GM23338 (cell line): ENCODE results near the gene GCH1. TPM values are rescaled to one million over a fixed set of nuclear protein-coding genes. Genes with fewer than 3 reads are reported as not detected.

Experiments
- ATAC-seq: fragments of 200-7000 bp; cut with Tn5 transposase; 3 replicates; pipeline ENCODE4 v1.9.1; 2020
- DNase-seq: peaks from one replicate; pipeline ENCODE4 v3.0.0-alpha.2; 2015; ENCODE audit warnings: low spot score
- H2AFZ ChIP-seq: fragments of 200-600 bp; sonication (generic); 2 replicates; pipeline ENCODE4 v1.8.0; 2016; ENCODE audit warnings: antibody characterized with exemption, mild to moderate bottlenecking, moderate library complexity
- H3F3A ChIP-seq: fragments of 200-600 bp; sonication (generic); replicated peaks from 2 replicates; pipeline ENCODE4 v1.8.0; 2017; ENCODE audit warnings: antibody characterized with exemption, mixed run types, low read depth
- H3K27ac ChIP-seq: fragments of 200-600 bp; sonication (generic); 2 replicates; pipeline ENCODE4 v1.6.1; 2016; ENCODE audit warnings: low read depth
- H3K27me3 ChIP-seq: fragments of 200-600 bp; sonication (generic); 2 replicates; pipeline ENCODE4 v1.8.0; 2016; ENCODE audit warnings: mild to moderate bottlenecking, mixed run types, moderate library complexity; ENCODE audit not compliant: insufficient read depth
- H3K36me3 ChIP-seq: fragments of 200-600 bp; sonication (generic); 2 replicates; pipeline ENCODE4 v1.8.0; 2016; ENCODE audit warnings: mild to moderate bottlenecking; ENCODE audit not compliant: insufficient read depth
- H3K4me1 ChIP-seq: fragments of 200-600 bp; sonication (generic); 2 replicates; pipeline ENCODE4 v1.8.0; 2016; ENCODE audit warnings: mild to moderate bottlenecking, moderate library complexity; ENCODE audit not compliant: insufficient read depth
- H3K4me2 ChIP-seq: fragments of 200-600 bp; sonication (generic); 2 replicates; pipeline ENCODE4 v1.7.1; 2017; ENCODE audit warnings: mixed run types
- H3K4me3 ChIP-seq: fragments of 200-600 bp; sonication (generic); 2 replicates; pipeline ENCODE4 v1.6.1; 2016; ENCODE audit warnings: mixed run types
- H3K79me2 ChIP-seq: fragments of 200-600 bp; sonication (generic); replicated peaks from 2 replicates; pipeline ENCODE4 v1.8.0; 2017; ENCODE audit warnings: mild to moderate bottlenecking; ENCODE audit not compliant: insufficient read depth
- H3K9me2 ChIP-seq: fragments of 200-600 bp; sonication (generic); 2 replicates; pipeline ENCODE4 v1.8.0; 2017; ENCODE audit not compliant: insufficient read depth
- H4K20me1 ChIP-seq: fragments of 200-600 bp; sonication (generic); replicated peaks from 2 replicates; pipeline ENCODE4 v1.8.0; 2017; ENCODE audit warnings: mild to moderate bottlenecking; ENCODE audit not compliant: insufficient read depth
- H3K27ac Mint-ChIP-seq: 2 replicates; pipeline ENCODE4 v1.8.0; 2020; ENCODE audit warnings: inconsistent platforms, mild to moderate bottlenecking, moderate library complexity, mixed read lengths
- H3K27me3 Mint-ChIP-seq: 3 replicates; pipeline ENCODE4 v1.8.0; 2022; ENCODE audit warnings: low read depth, mild to moderate bottlenecking, moderate library complexity, mixed read lengths, inconsistent platforms; ENCODE audit not compliant: insufficient read depth, poor library complexity
- H3K36me3 Mint-ChIP-seq: 3 replicates; pipeline ENCODE4 v1.8.0; 2021; ENCODE audit warnings: low read depth, mild to moderate bottlenecking, inconsistent platforms, moderate library complexity, mixed read lengths
- H3K4me1 Mint-ChIP-seq: 3 replicates; pipeline ENCODE4 v1.8.0; 2020; ENCODE audit warnings: mild to moderate bottlenecking, inconsistent platforms, mixed read lengths
- H3K4me3 Mint-ChIP-seq: 3 replicates; pipeline ENCODE4 v1.8.0; 2021; ENCODE audit warnings: moderate library complexity, mild to moderate bottlenecking, inconsistent platforms, mixed read lengths
- H3K9me3 Mint-ChIP-seq: 3 replicates; pipeline ENCODE4 v1.8.0; 2020; ENCODE audit warnings: moderate library complexity, mild to moderate bottlenecking, inconsistent platforms, mixed read lengths
- EZH2 ChIP-seq: fragments of 200-600 bp; sonication (generic); IDR thresholded peaks from one replicate; pipeline ENCODE4 v1.8.0; 2017; ENCODE audit warnings: antibody characterized with exemption, mild to moderate bottlenecking, low read depth; ENCODE audit not compliant: unreplicated experiment
- EZH2phosphoT487 ChIP-seq: fragments of 200-600 bp; sonication (generic); IDR thresholded peaks from one replicate; pipeline ENCODE4 v1.8.1; 2018; ENCODE audit warnings: antibody characterized with exemption; ENCODE audit not compliant: unreplicated experiment
- NANOG ChIP-seq: IDR thresholded peaks from 2 replicates; pipeline ENCODE4 v1.6.1; 2016; ENCODE audit warnings: antibody characterized with exemption, borderline replicate concordance
- REST ChIP-seq: IDR thresholded peaks from one replicate; pipeline ENCODE4 v1.6.1; 2018; ENCODE audit warnings: antibody characterized with exemption; ENCODE audit not compliant: unreplicated experiment
- STAT1 ChIP-seq: IDR thresholded peaks from one replicate; pipeline ENCODE4 v1.6.1; 2016; ENCODE audit warnings: antibody characterized with exemption; ENCODE audit not compliant: unreplicated experiment
- ZNF114 ChIP-seq: fragments of 250-450 bp; sonication (Bioruptor Pico); IDR thresholded peaks from 2 replicates; pipeline ENCODE4 v1.5.0; 2020; ENCODE audit warnings: mild to moderate bottlenecking, moderate library complexity
- ZNF331 ChIP-seq: fragments of 250-450 bp; sonication (Bioruptor Pico); IDR thresholded peaks from 2 replicates; pipeline ENCODE4 v1.5.0; 2020; ENCODE audit warnings: low read depth, mild to moderate bottlenecking, moderate library complexity
- polyA plus RNA-seq: library from polyadenylated mRNA; unstranded; fragments of >200 nt; fragmentation: Nextera tagmentation; extraction: Ambion mirVana; gene quantifications from 2 replicates; pipeline ENCODE4 v1.2.1, GENCODE V29; 2016
- total RNA-seq: library from RNA; depleted of rRNA; stranded (reverse); fragments of >200 nt; shearing (Covaris generic); gene quantifications from 2 replicates; pipeline ENCODE4 v1.2.3, GENCODE V29; 2014
- TF ChIP-seq, protein P1 (sequence below): IDR thresholded peaks from 2 replicates; pipeline ENCODE4 v1.6.1; 2016; ENCODE audit warnings: antibody characterized with exemption

GCH1 gene
- total and polyA plus RNA-seq, 2 experiments from 2014 or later: 8.7 to 15.0 TPM

DNA sequence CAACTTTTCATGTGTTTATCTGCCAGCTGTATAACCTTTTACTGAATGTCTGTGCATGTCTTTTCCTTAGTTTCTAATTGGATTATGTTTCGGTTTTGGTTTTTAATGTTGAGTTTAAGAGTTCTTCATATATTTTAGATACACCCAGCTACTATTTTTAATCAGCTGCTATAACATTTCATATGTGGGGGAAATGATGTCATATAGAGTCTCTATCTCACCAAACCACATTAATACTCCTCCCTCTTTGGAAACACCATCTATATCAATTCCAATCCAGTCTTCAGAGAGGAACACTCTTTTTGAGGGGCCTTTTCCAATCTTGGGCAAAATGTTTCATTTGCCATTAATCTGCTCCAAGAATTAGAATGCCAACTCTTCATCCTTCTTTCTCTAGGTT, 28.5 kb upstream of the GCH1 start:
- Mint-ChIP-seq H3K27ac (no peak overlapping the region), H3K9me3 (no peaks in the 10 kb centered on the region), H3K4me3 (no peak overlapping the region), H3K27me3 (peaks cover 6% of the 10 kb centered on the region), H3K36me3 (no peaks in the 10 kb centered on the region), H3K4me1 (no peaks in the 10 kb centered on the region; the same call in 2 of the 3 replicates)
- H3K9me2 ChIP-seq: no peaks in the 10 kb centered on the region
- H4K20me1 ChIP-seq: no peaks in the 10 kb centered on the region
- TF ChIP-seq REST: no peak
- no peak overlapping the region for H2AFZ ChIP-seq
- no peak overlapping the region for H3K4me3 ChIP-seq
- DNase-seq (no peak), ATAC-seq (no peak)
- no peaks in the 10 kb centered on the region for H3K4me1 ChIP-seq
- no peaks in the 10 kb centered on the region for H3K79me2 ChIP-seq
- H3K27ac ChIP-seq: no peak overlapping the region
- no peaks in the 10 kb centered on the region for H3K36me3 ChIP-seq
- H3K27me3 ChIP-seq: no peaks in the 10 kb centered on the region
- no peak overlapping the region for H3K4me2 ChIP-seq
- no peaks in the 10 kb centered on the region for H3F3A ChIP-seq

GRCh38 chr14:54929556-54929955, 26.9 kb upstream of the GCH1 start:
- H3K4me3 Mint-ChIP-seq: no peak overlapping the region
- Histone ChIP-seq H4K20me1 (no peaks in the 10 kb centered on the region), H3K4me1 (no peaks in the 10 kb centered on the region), H3K79me2 (no peaks in the 10 kb centered on the region), H3K4me3 (no peak overlapping the region), H3K27me3 (no peaks in the 10 kb centered on the region), H3K27ac (no peak overlapping the region), H3F3A (no peaks in the 10 kb centered on the region), H3K9me2 (no peaks in the 10 kb centered on the region), H3K36me3 (no peaks in the 10 kb centered on the region), H3K4me2 (no peak overlapping the region), H2AFZ (no peak overlapping the region)
- TF ChIP-seq ZNF331 (CRISPR knock-in tag): no peak
- TF ChIP-seq, protein P1, sequence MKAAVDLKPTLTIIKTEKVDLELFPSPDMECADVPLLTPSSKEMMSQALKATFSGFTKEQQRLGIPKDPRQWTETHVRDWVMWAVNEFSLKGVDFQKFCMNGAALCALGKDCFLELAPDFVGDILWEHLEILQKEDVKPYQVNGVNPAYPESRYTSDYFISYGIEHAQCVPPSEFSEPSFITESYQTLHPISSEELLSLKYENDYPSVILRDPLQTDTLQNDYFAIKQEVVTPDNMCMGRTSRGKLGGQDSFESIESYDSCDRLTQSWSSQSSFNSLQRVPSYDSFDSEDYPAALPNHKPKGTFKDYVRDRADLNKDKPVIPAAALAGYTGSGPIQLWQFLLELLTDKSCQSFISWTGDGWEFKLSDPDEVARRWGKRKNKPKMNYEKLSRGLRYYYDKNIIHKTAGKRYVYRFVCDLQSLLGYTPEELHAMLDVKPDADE: no peak
- no peak for ATAC-seq
- no peaks in the 10 kb centered on the region for H3K9me3 Mint-ChIP-seq
- H3K27me3 Mint-ChIP-seq: peaks cover 5% of the 10 kb centered on the region
- H3K36me3 Mint-ChIP-seq: no peaks in the 10 kb centered on the region
- DNase-seq: no peak
- H3K27ac Mint-ChIP-seq: no peak overlapping the region
- H3K4me1 Mint-ChIP-seq: no peaks in the 10 kb centered on the region; the same call in 2 of the 3 replicates

DNA sequence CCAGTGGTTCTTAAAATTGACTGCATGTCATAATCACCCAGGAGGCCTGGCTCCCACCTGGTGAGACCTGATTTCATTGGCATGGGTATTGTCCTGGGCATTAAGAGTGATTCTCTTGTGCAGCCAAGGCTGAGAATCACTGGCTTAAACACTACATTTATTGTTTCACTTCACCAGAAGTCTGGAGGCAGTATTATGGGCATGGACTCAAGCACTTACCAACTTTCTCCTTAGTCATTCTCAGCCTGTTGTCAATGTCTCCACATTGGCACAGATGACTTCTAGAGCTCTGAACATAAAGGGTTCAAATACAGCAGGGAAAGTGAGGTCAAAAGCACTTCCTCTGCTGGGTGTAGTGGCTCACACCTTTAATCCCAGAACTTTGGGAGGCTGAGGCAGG, 25.6 kb upstream of the GCH1 start:
- no peak overlapping the region for H3K4me3 ChIP-seq
- H3K79me2 ChIP-seq: no peaks in the 10 kb centered on the region
- no peak overlapping the region for H3K27ac ChIP-seq
- ATAC-seq (no peak), DNase-seq (no peak)
- H2AFZ ChIP-seq: no peak overlapping the region
- no peaks in the 10 kb centered on the region; the same call in 2 of the 3 replicates for H3K4me1 Mint-ChIP-seq
- H3F3A ChIP-seq: no peaks in the 10 kb centered on the region
- no peak overlapping the region for H3K27ac Mint-ChIP-seq
- no peaks in the 10 kb centered on the region for H3K36me3 Mint-ChIP-seq
- H3K4me2 ChIP-seq: no peak overlapping the region
- H3K36me3 ChIP-seq: no peaks in the 10 kb centered on the region
- TF ChIP-seq EZH2 (no peak), ZNF114 (no peak), STAT1 (no peak), REST (no peak), EZH2phosphoT487 (no peak), NANOG (no peak)
- H3K27me3 ChIP-seq: no peaks in the 10 kb centered on the region
- H4K20me1 ChIP-seq: no peaks in the 10 kb centered on the region
- H3K4me3 Mint-ChIP-seq: no peak overlapping the region
- no peaks in the 10 kb centered on the region for H3K4me1 ChIP-seq
- no peaks in the 10 kb centered on the region for H3K9me3 Mint-ChIP-seq
- no peaks in the 10 kb centered on the region for H3K9me2 ChIP-seq
- peaks cover 5% of the 10 kb centered on the region for H3K27me3 Mint-ChIP-seq
